HT1080 (cell line): ENCODE results near the gene KRTAP5-3. TPM values are rescaled to one million over a fixed set of nuclear protein-coding genes. Genes with fewer than 3 reads are reported as not detected.
"Not testable (repeated sequence)": the region's sequence is repeated elsewhere in the genome, so short reads cannot be mapped to it uniquely, and the experiment has no call there.

Source experiments
- DNase-seq: peaks from one replicate; pipeline ENCODE4 v3.0.0-alpha.2; 2015; ENCODE audit warnings: low read depth
- total RNA-seq: library from RNA; depleted of rRNA; stranded (reverse); fragments of >200 nt; shearing (Covaris generic); gene quantifications from 2 replicates; pipeline ENCODE4 v1.2.3, GENCODE V29; 2014

Gene KRTAP5-3
- total RNA-seq, 1 experiment from 2014 or later, result not detected

DNA sequence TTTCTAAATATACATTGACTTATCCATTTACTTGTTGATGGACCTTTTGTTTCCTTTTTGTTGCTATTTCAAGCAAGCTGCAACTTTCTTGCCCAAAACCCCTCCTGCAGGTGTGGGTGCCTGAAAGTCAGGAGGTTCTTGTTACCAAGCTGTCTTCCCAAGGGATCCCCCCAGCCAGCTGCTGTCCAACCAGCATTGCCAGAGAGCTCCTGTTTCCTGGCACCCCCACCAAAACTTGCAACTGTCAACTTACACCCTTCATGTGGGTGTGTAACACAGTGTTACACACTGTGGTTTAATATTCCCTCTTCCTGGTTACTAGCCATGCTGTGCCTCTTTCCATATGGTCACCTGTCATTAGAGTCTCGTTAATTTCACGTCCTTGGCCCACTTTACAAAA lies 21.6 kb downstream of the KRTAP5-3 start:
- no peak for DNase-seq

DNA sequence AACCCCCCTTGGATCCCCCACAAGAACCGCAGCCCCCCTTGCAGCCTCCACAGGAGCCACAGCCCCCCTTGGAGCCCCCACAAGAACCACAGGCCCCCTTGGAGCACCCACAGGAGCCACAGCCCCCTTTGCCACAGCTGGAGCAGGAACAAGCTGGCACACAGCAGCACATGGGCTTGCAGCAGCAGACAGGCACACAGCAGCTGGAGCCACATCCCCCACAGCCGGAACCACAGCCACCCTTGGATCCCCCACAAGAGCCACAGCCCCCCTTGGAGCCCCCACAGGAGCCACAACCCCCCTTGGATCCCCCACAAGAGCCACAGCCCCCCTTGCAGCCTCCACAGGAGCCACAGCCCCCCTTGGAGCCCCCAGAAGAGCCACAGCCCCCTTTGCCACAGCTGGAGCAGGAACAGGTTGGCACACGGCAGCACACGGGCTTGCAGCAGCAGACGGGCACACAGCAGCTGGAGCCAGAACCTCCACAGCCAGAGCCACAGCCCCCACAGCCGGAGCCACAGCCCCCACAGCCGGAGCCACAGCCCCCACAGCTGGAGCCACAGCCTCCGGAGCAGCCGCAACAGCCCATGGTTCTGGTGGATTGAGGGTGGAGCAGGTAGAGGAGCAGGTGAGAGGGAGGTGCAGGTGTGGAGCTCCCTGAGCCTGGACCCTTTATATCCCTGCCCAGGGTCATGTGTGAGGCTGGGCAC lies 23.4 kb downstream of the KRTAP5-3 start, which contains the start of gene KRTAP5-1:
Gene KRTAP5-1, minus strand, starts transcription at position 623 of the 710 bp plus-strand sequence. Its CDS starts 34 bp downstream, at position 589.
- not testable (repeated sequence) for DNase-seq

DNA sequence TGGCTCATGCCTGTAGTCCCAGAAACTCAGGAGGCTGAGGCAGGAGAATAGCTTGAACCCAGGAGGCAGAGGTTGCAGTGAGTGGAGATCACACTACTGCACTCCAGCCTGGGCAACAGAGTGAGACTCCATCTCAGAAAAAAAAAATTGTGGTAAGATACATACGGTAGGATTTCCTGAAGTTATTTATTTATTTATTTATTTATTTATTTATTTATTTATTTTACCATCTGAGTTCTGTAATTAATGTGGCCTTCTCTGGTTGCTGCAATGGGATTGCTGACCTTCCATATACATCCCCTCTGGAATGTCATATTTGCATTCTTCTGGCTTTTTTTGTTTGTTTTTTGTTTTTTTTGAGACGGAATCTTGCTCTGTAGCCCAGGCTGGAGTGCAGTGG lies 25.4 kb downstream of the KRTAP5-3 start:
- not testable (repeated sequence) for DNase-seq

DNA sequence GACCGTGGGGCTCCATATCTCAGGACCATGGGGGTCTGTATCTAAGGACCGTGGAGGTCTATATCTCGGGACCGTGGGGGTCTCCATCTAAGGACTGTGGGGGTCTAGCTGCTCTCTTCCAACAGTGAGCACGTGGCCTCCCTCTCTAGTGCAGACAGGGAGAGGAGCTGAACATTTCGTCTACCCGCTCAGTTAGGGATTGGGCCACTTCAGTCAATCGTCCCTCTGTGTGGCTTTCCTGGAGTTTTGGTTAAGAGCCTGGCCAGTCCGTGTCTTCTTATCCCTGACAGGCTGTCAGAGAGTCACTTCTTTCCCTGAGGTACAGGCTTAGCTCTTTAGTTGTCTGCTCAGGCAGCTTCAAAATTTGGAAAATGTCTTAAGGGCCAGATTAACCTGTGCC lies 26.3 kb downstream of the KRTAP5-3 start:
- no peak for DNase-seq

DNA sequence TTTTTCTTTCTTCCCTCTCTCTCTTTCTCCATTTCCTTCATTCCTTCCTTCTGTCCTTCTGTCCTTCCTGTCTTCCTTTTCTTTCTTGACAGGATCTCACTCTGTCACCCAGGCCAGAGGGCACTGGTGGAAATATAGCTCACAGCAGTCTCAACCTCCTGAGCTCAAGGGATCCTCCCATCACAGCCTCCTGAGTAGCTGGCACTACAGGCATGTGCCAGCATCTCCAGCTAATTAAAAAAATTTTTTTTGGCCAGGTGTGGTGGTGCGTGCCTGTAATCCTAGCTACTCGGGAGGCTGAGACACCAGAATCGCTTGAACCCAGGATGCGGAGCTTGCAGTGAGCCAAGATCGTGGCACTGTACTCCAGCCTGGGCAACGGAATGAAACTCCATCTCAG lies 31.4 kb downstream of the KRTAP5-3 start:
- DNase-seq, result no peak

DNA sequence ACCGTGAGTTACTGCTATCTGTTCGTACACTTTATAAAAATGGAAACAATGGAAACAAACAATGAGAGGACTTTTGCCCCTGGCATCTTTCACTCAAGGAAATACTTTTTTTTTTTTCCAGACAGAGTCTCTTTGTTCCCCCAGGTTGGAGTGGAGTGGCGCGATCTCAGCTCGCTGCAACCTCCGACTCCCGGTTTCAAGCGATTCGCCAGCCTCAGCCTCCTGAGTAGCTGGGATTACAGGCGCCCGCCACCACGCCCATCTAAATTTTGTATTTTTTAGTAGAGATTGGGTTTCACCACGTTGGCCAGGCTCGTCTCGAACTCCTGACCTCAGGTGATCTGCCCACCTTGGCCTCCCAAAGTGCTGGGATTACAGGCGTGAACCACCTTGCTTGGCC lies 32.5 kb downstream of the KRTAP5-3 start:
- not testable (repeated sequence) for DNase-seq

DNA sequence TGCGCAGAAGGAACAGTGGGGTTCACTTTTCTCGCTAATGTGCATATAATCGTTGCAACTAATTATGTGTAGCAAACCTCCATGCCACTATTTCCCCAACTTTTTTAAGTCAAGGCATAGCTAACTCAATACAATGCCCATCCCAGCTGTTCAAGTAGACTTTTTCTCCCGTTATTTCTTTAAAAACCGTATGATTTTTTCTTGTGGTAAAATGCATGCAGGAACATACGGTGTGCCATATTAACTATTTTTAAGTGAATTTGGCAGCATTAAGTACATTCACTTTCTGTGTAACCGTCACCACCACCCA lies 33.4 kb downstream of the KRTAP5-3 start:
- no peak for DNase-seq

DNA sequence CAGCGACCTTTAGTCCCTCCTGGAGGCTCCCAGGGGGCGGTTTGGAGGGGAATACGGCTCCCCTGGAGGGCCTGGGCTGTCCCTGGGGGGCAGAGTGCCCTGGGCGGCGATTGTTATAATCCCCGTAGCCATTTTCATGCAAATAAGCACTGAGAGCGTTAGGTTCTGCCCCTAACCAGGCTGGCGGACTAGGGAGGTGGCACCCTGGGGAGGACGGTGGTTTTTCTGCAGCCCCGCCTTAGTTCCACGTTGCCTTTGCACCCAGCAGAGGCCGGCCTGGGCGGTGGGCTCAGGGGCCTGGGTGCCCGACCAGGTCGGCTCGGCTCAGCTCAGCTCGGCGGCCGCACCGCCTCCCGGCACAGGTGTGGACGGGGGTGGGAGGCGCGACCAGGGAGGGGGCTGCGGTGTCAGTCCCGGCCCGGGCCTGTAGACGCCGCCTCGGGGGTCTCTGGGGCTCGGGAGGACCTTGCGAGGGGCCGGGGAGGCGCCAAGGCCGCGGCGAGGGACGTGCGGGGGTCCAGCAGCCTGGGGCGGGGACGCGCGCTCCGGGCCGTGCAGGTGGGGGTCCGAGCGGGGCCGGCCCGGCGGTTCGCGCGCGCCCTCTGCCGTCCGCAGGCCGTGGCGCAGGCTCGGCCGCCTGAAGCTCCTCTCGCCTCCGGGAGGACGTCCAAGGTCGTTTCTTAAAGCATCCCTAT lies 33.9 kb downstream of the KRTAP5-3 start:
- peak; percentile 23 for DNase-seq

DNA sequence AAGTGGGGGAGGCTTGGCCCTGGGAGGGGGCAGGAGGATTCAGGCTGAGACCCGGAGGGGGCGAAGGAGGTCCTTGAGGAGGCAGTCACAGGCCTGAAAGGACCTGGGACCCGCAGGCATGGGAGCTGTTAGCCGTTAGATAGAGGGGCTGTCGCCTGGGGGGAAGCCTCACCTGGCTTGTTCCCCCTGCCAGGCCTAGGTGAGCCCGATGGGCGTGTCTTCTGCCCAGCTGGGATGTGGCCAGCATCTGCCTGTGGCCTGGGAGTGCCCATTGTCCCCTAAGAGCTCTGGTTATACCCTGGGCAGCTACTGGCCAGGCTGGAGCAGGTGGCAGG lies 34.4 kb downstream of the KRTAP5-3 start:
- DNase-seq, result no peak

DNA sequence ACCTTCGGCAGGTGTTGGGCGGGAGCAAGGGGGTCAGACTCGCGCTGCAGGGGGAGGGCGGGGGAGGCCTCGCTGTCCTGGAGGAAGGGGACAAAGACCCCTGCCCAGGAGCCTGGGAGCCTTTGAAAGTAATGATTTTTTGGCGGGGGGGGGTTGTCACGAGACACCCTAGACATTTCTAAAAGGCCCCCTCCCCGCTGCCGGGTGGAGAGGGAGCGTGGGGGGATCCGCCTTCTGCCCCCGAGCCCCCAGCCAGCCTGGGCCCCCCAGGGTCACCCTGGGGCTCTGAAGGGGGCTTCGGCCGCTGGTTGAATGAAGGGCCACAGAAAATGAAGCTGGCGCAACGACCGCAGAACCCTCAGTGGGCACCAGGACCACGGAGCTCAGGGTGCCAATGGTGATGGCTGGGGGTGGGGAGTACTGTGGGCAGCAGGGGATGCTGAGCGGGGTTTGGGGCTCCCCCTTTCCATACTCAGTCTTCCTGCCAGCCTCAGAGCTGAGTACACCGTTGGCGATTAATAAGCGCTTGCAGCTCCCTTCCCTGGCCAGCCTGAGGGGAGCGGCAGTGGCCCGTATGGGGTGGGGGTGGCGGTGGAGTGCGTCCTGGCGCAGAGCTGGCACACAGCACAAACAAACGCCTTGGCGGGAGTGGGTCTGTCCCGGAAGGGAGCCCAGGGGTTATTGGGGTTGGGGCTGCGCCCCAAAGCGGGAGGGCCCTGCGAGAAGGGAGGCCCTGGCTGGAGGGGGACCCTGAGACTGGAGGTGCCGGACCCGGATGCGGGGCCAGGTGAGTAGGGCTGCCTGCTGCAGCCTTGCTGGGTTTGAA lies 35.0 kb downstream of the KRTAP5-3 start:
- DNase-seq, result no peak

DNA sequence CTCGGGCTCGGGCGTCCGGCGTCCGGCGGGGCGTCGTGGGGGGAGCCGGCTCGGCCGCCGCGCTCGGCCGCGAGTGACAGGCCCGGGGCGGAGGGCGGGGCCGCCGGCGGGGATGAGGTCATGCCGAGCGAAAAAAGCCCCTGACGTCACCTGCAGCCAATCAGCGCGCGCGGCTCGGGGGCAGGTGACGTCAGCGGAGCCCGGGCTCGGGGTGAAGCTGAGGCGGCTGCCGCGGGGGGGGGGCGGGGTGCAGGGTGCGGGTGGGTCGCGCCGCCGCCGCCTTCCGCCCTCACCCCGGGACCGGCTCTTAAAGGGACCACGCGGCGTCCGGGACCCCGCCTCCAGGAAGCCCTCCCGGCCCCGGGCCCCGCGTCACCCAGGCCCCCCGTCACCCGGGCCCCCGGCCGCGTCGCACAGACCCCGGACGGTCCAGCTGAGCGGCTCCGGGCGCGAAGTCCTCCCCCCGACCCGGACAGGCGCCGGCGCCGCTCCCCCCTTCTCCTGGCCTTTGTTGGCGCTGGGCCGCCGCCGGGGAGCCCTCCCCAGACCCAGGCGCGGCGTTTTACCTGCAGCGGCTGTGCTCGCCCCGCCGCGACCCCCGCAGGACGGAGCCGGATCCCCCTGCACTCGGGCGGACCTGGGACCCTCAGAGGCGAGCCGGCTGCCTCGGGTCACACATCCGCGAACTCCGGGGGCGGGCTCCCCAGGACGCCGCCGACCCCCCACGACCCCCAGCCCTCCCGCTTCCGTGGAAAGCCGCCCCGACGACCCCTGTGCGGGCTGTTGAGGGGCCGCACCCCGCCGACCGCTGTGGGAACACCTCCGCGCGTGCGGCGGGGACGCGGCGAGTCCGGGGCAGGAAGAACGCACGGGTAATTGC lies 35.8 kb downstream of the KRTAP5-3 start, which contains the start of gene DUSP8:
Gene DUSP8, minus strand, starts transcription at position 75 of the 880 bp plus-strand sequence. CDS start 6,445 bp downstream, outside the sequence.
- DNase-seq, result peak; percentile 69

DNA sequence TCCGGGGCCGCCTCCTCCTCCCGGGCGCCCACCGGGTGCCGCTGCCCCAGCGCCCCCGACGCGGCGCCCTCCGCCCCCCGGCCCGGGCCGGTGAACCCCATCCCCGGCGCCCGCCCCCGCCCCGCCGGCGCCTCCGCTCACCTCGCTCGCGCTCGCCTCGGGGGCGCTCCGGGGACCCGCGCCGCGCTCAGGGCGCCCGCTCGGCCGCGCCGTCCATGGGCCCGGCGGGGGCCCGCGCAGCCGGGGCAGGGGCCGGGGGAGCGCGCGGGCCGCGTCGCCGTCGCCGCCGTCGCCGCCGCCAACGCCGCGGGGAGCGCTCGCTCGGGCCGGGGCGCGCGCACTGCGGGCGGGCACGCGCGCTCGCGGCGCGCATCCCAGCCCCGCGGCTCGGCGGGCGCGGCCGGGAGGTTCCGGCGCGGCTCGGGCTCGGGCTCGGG lies 36.5 kb downstream of the KRTAP5-3 start:
- no peak for DNase-seq

DNA sequence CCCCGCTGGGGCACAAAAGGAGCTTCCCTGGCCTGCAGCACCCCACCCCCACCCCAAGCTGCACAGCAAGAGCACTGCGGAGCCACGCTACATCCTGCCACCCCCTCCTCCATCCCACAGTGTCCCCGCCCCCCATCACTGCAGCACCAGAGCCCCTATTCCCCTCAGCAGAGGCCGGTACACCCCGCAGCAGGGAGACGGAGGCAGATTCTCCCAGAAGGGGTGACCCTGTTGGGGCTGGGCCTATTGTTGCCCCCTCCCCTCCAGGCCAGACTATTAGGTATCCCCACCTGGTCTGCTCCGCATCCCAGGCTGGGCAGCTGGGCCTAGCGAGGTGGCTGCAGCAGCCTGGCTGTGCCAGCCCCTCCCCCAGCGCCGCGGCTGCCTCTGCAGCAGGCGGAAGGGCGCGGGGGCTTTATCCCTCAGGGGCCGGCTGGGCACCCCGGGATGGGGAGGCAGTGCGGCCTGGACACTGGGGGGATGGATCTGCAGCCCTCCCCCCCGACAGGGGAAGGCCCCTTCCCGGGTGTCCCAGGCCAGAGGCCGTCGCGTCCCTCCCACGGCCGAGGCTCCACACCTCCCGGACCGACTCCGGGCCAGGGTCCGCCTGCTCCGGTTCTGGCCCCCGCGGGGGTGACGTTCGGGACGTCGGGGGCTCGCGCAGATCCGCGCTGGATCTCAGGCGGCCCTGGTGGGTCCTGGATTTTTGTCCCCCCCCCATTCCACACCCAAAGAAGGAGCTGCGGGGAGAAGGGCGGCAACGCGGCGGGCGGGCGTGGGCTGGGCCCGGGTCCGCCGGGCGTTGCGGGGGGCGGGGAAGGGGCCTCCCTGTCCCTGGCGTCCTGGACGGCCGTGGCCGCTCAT lies 37.1 kb downstream of the KRTAP5-3 start:
- DNase-seq, result no peak

DNA sequence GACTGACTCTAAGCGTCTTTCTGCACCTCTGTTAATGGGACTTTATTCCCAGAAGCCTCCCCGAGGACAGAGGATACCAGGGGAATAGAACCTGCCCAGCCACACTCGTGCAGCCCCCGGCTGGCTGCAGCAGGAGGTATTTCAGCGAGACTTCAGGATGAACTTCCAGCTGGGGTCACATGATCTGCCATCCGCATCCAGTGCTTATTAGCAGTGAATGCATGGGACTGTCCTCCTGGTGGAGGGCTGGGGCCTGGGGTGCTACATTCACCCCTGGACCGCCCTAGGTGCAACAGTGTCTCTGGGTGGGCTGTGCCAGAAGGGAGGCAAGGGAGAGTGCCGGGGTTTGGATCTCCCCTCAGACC lies 37.8 kb downstream of the KRTAP5-3 start:
- DNase-seq, result no peak

DNA sequence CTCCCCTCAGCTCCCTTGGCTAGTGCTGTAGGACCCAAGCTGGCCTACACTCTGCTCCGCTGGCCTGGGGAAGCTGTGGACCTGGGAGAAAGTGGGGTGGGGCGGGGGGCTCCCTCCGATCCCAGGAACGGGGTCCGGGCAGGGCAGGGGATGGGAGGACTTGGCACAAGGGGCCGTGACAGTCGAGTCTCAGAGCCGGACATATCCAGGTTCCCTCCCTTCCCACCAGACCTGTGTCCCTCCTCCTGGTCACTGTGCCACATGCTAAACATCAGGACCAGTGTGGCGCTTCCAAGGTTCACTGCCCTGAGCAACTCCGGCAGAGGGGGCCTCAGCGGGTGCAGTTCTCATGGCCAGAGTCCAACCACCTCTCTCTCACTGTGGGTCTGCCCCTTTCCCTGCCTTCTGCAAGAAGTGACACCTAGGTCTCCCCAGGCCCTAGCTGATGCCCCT lies 38.2 kb downstream of the KRTAP5-3 start:
- DNase-seq, result no peak

DNA sequence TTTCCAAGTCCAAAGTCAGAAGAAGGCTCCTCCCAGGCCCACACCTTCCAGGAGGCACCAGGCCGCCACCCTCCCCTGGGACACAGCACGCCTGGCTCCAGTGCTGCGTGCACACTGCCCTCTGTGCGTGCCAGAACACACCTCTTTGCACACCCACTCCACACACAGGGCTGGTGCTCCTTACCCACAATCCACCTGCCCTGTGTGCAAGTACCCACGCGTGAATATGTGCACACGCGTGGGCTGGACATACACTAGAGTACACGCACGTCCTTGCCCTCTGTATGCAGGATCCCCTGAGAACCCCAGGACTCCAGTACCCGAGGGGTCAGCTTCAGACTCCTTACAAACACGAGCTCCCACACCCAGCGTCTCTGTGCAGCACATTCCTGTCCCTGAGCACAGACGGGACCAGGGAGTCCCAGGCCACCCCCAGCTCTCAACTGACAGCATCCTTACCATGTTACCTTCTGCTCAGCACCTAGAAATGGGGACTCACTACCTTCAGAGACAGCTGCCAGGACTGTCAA lies 38.9 kb downstream of the KRTAP5-3 start:
- DNase-seq, result no peak

DNA sequence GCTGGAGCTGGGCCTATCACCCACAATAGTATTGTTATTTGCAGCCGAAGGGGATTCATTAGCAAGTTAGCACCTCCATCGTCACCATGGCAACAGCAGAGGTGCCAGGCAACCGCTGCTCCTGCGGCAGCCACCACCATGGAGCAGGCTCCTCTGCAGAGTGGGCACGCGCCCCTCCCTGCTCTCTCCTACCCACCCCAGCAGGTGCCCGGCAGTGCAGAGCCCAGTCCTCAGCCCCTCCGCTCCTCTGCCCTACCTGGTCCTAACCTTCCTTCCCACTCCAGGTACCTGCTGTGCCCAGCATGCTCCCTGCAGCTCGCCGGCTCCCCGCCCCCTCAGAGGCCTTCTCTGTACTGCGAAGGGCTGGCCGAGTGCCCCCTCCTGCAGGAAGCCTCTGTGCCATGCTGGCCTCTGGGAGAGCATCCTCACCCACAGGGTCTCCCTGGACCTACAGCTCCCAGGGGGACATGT lies 39.8 kb downstream of the KRTAP5-3 start:
- DNase-seq, result no peak

DNA sequence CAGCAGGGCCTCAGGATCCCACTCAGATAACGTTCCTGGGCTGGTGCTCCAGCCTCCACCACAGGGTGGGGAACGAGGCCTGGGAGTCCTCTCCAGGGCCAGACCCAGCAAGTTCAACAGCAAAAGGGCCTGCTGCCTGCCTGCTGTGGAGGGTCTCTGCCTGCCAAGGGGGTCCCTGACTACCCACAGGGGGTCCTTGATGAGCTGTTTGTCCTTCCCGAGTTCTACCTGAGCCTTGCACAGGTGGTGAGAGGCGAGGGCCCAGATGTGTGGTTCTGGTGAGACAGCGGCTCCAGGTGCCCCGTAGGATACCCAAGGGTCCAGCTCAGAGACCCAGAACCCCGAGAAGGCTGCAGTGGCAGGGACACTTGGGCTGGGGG lies 40.6 kb downstream of the KRTAP5-3 start:
- DNase-seq, result no peak

DNA sequence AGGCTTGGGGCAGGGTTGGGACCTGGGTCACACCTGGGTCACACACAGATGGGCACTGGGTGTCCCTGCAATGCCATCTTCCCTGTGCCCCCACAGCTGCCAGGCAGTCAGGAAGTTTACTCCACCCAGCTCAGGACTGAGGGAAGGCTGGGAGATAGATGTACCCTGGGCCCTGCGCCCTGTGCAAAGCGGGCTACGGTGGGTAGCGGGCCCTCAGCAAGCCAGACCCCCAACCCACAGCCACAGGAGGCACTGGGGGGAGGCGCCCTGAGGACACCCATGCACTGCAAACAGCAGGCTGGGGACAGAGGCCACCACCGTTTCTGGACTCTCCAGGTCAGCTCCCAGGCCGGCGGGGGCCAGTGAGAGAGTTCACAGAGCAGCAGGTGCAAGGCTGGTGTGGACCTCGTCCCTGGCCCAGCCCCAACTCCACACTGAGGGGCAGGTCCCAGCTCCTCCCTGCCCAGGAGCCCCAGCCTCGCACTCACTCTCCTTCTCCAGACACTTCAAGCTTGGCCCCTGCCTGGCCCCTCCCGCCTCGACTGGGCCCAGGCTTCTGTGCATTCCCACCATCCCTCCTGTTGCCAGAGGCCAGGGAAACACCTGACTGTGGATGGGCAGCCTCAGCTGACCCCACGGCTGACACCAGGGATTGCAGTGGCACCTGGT lies 41.1 kb downstream of the KRTAP5-3 start:
- no peak for DNase-seq
